ENCODE data around the gene SLC39A11. TPM values are rescaled to one million over a fixed set of nuclear protein-coding genes. Genes with fewer than 3 reads are reported as not detected.

The SLC39A11 gene
- total and polyA plus RNA-seq, 3 donors from 2014 or later: 11.4 to 18.6 (median 18.0) TPM

DNA sequence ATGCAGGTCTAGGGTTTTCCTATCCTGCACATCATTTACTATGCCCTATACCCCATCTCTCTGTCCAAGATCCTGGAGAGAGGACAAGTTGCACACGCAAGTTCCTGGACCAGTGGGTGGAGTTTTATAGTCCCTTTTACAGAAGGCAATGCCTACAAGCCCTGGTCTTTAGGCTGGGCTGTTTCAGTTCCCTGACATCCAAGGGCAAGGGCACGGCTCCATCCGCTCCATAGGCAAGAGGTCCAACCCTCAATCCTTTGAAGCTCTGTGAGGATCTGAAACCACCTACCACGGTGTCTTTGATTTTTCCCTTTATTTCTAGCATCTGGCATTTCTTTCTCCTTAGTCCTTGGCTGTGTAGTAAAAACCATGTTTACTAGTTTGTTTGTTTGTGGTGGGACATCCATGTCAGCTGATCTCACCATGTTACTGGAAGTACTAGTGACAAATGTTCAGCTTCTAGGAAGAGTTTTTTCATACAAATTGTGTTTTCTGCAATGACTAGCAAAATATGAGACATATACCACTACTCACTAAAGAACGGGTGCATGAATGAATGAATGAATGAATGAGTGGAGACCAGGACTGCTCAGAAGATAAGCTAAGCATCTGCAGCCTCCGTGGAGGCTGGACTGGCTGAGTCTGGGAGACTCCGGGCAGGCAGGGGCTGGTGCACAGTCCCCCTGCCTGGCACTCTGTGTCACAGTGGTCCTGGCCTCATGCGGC lies 359.4 kb downstream of the SLC39A11 start:
- 89 to 94% methylated on average over 8 of the region's 8 CpGs for WGBS, 2 donors
- no peak for DNase-seq
- no peaks in the 10 kb centered on the region for H3K27me3 ChIP-seq
- no peak overlapping the region for H3K4me3 ChIP-seq
- H3K36me3 ChIP-seq (ENCODE audit: low read depth, missing control alignments): no peaks in the 10 kb centered on the region
- no peak overlapping the region for H3K27ac ChIP-seq
- intact Hi-C loops (cut with DNase I; ENCODE audit: low total_unique reads): no loop called here
- TF ChIP-seq, protein P1, sequence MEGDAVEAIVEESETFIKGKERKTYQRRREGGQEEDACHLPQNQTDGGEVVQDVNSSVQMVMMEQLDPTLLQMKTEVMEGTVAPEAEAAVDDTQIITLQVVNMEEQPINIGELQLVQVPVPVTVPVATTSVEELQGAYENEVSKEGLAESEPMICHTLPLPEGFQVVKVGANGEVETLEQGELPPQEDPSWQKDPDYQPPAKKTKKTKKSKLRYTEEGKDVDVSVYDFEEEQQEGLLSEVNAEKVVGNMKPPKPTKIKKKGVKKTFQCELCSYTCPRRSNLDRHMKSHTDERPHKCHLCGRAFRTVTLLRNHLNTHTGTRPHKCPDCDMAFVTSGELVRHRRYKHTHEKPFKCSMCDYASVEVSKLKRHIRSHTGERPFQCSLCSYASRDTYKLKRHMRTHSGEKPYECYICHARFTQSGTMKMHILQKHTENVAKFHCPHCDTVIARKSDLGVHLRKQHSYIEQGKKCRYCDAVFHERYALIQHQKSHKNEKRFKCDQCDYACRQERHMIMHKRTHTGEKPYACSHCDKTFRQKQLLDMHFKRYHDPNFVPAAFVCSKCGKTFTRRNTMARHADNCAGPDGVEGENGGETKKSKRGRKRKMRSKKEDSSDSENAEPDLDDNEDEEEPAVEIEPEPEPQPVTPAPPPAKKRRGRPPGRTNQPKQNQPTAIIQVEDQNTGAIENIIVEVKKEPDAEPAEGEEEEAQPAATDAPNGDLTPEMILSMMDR (IDR thresholded peaks at IDR 0.05): no peak
- no peak for TF ChIP-seq POLR2A (IDR thresholded peaks at IDR 0.05)
- H3K9me3 ChIP-seq: no peaks in the 10 kb centered on the region
- no peaks in the 10 kb centered on the region for H3K4me1 ChIP-seq

DNA sequence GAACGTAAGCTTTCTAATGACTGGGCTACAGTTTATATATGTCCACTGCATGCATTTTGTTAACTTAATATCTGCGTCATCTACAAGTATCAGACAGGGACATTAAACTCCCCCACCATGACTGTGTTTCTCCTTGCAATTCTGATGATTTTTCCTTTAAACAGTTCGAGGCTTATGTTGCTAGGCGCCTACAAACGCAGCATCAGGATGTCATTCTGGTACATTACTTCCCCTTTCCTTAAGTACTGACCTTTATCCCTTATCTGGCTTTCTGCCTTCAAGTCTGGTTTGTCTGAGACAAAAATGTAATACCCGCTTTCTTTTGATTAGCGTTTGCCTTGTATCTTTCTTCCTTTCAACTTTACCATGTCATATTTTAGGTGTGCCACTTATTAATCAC lies 362.4 kb downstream of the SLC39A11 start:
- H3K9me3 ChIP-seq: no peaks in the 10 kb centered on the region
- H3K4me3 ChIP-seq: no peak overlapping the region
- 79 to 80% methylated on average over 7 of the region's 7 CpGs for WGBS, 2 donors
- no peaks in the 10 kb centered on the region for H3K4me1 ChIP-seq
- H3K27ac ChIP-seq: no peak overlapping the region
- no peaks in the 10 kb centered on the region for H3K27me3 ChIP-seq
- TF ChIP-seq, protein P1 (IDR thresholded peaks at IDR 0.05): no peak
- no peak for TF ChIP-seq POLR2A (IDR thresholded peaks at IDR 0.05)
- H3K36me3 ChIP-seq (ENCODE audit: low read depth, missing control alignments): no peaks in the 10 kb centered on the region
- DNase-seq: no peak
- intact Hi-C loops (cut with DNase I; ENCODE audit: low total_unique reads): no loop called here

DNA sequence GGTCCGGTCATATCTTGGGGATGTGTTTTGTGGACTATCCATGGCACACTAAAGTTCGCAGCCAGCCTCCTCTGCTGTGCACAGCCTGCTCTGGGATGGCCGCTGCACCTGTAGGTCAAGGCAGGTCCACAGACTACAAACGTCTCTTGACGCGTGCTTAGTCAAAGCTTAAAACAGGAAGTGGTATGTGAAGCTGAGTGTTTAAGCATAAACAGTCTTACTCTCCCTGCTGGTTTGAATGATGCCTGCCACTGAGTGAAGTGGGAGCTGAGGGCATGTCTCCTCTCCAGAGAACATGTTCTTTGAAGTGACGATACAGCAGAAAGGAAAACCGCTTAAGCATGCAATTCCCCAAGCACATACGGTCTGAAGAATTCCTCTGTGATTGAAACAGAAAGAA lies 365.6 kb downstream of the SLC39A11 start:
- Histone ChIP-seq H3K4me3 (no peak overlapping the region), H3K27me3 (no peaks in the 10 kb centered on the region), H3K36me3 (ENCODE audit: low read depth, missing control alignments) (no peaks in the 10 kb centered on the region), H3K9me3 (no peaks in the 10 kb centered on the region), H3K4me1 (no peaks in the 10 kb centered on the region), H3K27ac (no peak overlapping the region)
- TF ChIP-seq, protein P1 (IDR thresholded peaks at IDR 0.05): no peak
- no peak for DNase-seq
- 88 to 93% methylated on average over 9 of the region's 9 CpGs for WGBS, 2 donors
- intact Hi-C loops (cut with DNase I; ENCODE audit: low total_unique reads): no loop called here

DNA sequence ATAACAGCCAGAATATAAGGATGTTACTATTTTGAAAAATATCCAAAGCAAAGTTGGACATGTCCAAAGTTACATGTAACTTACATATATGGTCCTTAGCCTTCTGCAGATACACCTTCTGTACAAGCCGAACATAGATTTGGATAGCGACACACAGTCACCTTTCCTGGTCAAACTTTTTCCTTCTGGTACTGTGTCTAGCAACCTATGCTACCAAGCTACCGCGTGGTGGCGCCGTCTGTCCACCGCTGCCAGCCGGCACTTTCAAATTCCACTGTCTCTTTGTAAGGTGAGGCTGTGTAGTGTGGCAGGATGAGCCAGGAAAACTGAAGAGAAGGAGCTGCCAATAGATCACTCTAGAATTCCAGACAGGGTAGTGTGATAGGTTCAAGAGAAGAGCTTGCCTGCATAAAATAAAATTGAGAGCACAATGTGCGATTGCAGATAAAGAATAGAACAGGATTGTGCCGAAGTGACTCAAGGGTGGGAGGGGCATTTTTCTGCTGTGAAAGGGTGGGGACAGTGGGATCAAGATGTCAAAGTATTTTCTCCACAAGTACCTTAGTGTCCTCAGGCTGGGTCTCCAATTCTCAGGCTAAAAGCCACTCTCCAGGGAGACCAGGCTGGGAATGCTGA lies 366.9 kb downstream of the SLC39A11 start:
- H3K9me3 ChIP-seq: no peaks in the 10 kb centered on the region
- H3K36me3 ChIP-seq (ENCODE audit: low read depth, missing control alignments): no peaks in the 10 kb centered on the region
- TF ChIP-seq, protein P1 (IDR thresholded peaks at IDR 0.05): peak; percentile 56 to 82 (median 70)
- no peak for TF ChIP-seq POLR2A (IDR thresholded peaks at IDR 0.05)
- DNase-seq: peak; percentile 70
- intact Hi-C loops (cut with DNase I; ENCODE audit: low total_unique reads): no loop called here
- H3K27me3 ChIP-seq: no peaks in the 10 kb centered on the region
- no peak overlapping the region for H3K27ac ChIP-seq
- no peak overlapping the region for H3K4me3 ChIP-seq
- WGBS, 2 donors: 31 to 35% methylated on average over 10 of the region's 10 CpGs
- no peaks in the 10 kb centered on the region for H3K4me1 ChIP-seq

All from testis (tissue), 3 donors.